ENCODE data around the gene IER5L. TPM values are rescaled to one million over a fixed set of nuclear protein-coding genes. Genes with fewer than 3 reads are reported as not detected.

The IER5L gene
- total and polyA plus RNA-seq, 5 donors from 2014 or later = 2.7 TPM; not detected in 4

Other genes with a start within 250 kb of the IER5L start
- gene DOLK, start 230.7 kb downstream of the IER5L start, total RNA-seq = 6.1 TPM
- 10 to 100 TPM in 2 of 4 donors, 1 to 10 TPM in 2; 7.6 to 12.3 (median 9.7) TPM for gene DOLK, start 230.7 kb downstream of the IER5L start, polyA plus RNA-seq
- gene NUP188, start 230.6 kb downstream of the IER5L start, total RNA-seq = 74.3 TPM
- gene NUP188, start 230.6 kb downstream of the IER5L start, polyA plus RNA-seq = 10 to 100 TPM; 20.8 to 23.4 (median 21.8) TPM
- 77.8 TPM for gene SH3GLB2, start 149.9 kb downstream of the IER5L start, total RNA-seq
- gene SH3GLB2, start 149.9 kb downstream of the IER5L start, polyA plus RNA-seq = 10 to 100 TPM; 18.2 to 38.8 (median 26.6) TPM
- gene MIGA2, start 141.6 kb downstream of the IER5L start, total RNA-seq = 48.5 TPM
- gene MIGA2, start 141.6 kb downstream of the IER5L start, polyA plus RNA-seq = 1 to 10 TPM; 6.3 to 8.0 (median 7.6) TPM
- 3.9 TPM for gene DOLPP1, start 97.2 kb downstream of the IER5L start, total RNA-seq
- 1 to 10 TPM; 8.6 to 9.3 (median 8.9) TPM for gene DOLPP1, start 97.2 kb downstream of the IER5L start, polyA plus RNA-seq
- 12.5 TPM for gene CRAT, start 67.5 kb downstream of the IER5L start, total RNA-seq
- 10 to 100 TPM in 2 of 4 donors, 1 to 10 TPM in 2; 8.7 to 11.4 (median 10.2) TPM for gene CRAT, start 67.5 kb downstream of the IER5L start, polyA plus RNA-seq
- 53.7 TPM for gene PTPA, start 66.8 kb downstream of the IER5L start, total RNA-seq
- gene PTPA, start 66.8 kb downstream of the IER5L start, polyA plus RNA-seq = 10 to 100 TPM; 12.9 to 21.6 (median 16.0) TPM

Measured in CD4-positive, CD25-positive, alpha-beta regulatory T cell (primary cell).